Sciatic nerve (tissue), 2 donors: ENCODE measurements around the gene TXN2. TPM values are rescaled to one million over a fixed set of nuclear protein-coding genes. Genes with fewer than 3 reads are reported as not detected.
"Not testable (repeated sequence)": the region's sequence is repeated elsewhere in the genome, so short reads cannot be mapped to it uniquely, and the experiment has no call there.

Experiments
- ATAC-seq: fragments of 200-7000 bp; cut with Tn5 transposase; one replicate; pipeline ENCODE4 v1.9.1; 2020; ENCODE audit warnings: mild to moderate bottlenecking, moderate library complexity
- DNase-seq: peaks from one replicate; pipeline ENCODE4 v3.0.0-alpha.2; 2020; ENCODE audit warnings: low spot score
- intact Hi-C: fragments of 100-400 bp; cut with DNase I; formaldehyde crosslinking; loops from one replicate; pipeline ENCODE4 v1.14.2; 2022
- total RNA-seq: library from RNA; stranded (reverse); fragmentation: NEBNext Ultra II Directional; extraction: Animal tissue kit (Norgen Biotek cat#: 25700); gene quantifications from one replicate; pipeline ENCODE4 v1.2.1, GENCODE V29; 2021
- donor health status: DM: no; HTN: no; CAD: no.
- donor health status: DM: no; HTN: no; CAD: no.

TXN2 gene
- total RNA-seq, 1 donor from 2014 or later: 45.4 TPM

DNA sequence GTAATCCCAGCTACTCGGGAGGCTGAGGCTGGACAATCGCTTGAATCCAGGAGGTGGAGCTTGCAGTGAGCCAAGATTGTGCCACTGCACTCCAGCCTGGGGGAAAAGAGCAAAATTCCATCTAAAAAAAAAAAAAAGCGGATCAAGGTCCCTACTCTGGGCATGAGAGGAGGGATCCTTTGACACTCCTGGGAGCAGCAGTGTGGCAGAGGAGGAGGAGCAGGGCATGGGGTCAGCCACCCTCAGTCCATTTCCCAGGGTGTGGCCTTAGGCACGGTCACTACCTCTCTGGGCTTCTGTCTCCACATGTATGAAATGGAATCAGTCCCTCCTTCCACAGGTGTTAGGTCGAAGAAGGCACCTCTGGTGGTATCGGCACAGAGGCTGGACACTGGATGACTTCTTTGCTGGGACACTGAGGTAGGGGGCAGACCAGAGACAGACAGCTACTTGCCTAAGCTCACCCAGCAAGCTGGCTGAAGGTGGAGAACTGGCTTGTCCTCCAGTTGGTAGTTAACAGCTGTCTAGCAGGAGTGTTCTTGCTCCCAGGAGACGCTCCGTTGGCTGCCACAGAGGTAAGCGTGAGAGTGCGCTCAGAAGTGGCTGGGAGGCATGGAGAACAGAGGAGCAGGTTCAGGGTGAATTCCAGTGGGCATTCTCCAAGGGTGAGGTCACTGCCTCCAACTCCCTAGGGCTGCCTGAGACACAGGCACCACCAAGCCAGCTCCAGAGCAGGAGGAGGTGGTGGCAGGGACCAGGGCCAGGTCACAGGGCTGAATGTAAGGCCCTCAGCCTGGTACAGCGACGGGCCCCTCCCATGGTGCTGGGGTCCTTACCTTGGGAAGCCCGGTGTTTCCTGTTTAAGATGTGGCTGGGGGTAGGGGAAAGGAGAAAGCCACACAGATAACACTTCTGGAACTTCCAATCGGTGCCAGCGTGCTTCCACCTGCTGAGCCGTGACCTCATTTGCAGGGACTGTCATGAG is 19.5 kb downstream of the TXN2 start:
- intact Hi-C loops: no loop called here
- DNase-seq (no peak), ATAC-seq (no peak)

- ATAC-seq (no peak), DNase-seq (no peak)
- intact Hi-C loops: no loop called here
Observed at GRCh38 chr22:36460202-36460601, 21.2 kb downstream of the TXN2 start.

- intact Hi-C loops: no loop called here
- ATAC-seq (peak; percentile 50), DNase-seq (no peak)
Observed at GRCh38 chr22:36457688-36458450, 23.6 kb downstream of the TXN2 start.

- ATAC-seq (no peak), DNase-seq (no peak)
- intact Hi-C loops: no loop called here
Observed at GRCh38 chr22:36456464-36456845, 25.0 kb downstream of the TXN2 start.

- intact Hi-C loops: no loop called here
Observed at GRCh38 chr22:36455571-36456463, 25.6 kb downstream of the TXN2 start.

GRCh38 chr22:36454916-36455570 is 26.4 kb downstream of the TXN2 start:
- intact Hi-C loops: no loop called here
- DNase-seq (peak; percentile 93), ATAC-seq (peak; percentile 88)

More at GRCh38 chr22:36455571-36456463, 25.6 kb downstream of the TXN2 start:
- no peak for DNase-seq
- peak; percentile 3 for ATAC-seq

- DNase-seq (no peak), ATAC-seq (no peak)
- intact Hi-C loops: no loop called here
Observed at GRCh38 chr22:36453855-36454378, 27.5 kb downstream of the TXN2 start.

- intact Hi-C loops, ATAC-seq, DNase-seq: not testable (repeated sequence)
Observed at GRCh38 chr22:36452978-36453607, 28.3 kb downstream of the TXN2 start.

DNA sequence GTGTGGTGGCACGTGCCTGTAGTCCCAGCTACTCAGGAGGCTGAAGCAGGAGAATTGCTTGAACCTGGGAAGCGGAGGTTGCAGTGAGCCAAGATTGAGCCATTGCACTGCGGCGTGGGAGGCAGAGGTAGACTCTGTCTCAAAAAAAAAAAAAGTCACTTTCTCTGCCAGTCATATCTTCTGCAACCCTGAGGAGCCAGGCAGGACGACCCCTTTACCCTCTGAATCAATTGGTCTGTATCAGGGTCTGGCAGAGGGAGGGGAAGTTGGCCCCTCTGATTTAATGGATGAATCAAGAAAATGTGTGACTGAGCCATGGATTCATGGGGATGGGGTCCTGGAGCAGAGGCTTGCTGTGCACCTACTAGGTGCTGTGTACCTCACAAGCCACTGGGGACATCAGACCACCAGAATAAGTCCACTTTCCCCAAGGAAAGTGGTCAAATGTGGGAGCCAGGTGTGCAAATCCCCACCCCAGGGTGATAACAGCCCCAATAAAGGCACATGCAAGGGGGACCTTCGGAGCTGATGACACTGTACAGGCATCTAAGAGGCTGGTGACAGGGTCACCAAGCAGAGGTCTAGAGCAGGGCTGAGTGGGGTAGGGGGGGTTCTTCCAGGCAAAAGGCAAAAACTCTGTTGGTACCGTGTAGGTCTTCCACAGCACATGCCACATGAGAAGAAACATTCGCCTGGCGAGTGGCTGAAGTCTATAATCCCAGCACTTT is 29.0 kb downstream of the TXN2 start:
- intact Hi-C loops: no loop called here
- no peak for DNase-seq
- no peak for ATAC-seq

- not testable (repeated sequence) for ATAC-seq
Observed at GRCh38 chr22:36450923-36451322, 30.5 kb downstream of the TXN2 start.

DNA sequence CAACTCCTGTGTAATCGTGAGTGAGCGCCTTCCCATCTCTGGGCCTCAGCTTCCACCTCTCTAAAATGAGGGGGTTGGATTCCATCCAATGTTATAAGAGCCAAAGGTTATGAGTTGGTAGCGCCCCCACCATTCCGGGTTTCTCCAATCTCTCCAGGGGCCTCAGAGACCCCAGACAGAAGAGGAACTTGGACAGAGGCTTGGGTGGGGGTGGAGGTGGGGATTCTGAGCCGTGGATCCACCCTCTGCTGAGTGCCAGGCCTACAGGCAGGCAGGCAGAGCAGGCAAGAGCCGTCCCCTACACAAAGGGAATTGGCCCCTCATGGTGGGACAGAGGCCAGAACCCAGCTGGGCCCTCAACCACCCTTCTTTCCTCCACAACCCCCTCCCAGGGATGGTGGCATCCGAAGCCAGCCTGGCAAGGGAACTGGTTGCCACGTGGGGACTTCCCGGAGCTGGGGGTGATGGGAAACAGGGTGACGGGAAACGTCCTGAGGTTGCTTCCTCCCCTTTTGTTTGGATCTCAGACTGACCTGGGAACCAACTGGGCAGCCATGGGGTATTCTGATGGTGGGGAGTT is 31.8 kb downstream of the TXN2 start:
- intact Hi-C loops: no loop called here
- DNase-seq: no peak
- ATAC-seq: no peak

More at GRCh38 chr22:36450923-36451322, 30.5 kb downstream of the TXN2 start:
- DNase-seq, intact Hi-C loops: not testable (repeated sequence)

DNA sequence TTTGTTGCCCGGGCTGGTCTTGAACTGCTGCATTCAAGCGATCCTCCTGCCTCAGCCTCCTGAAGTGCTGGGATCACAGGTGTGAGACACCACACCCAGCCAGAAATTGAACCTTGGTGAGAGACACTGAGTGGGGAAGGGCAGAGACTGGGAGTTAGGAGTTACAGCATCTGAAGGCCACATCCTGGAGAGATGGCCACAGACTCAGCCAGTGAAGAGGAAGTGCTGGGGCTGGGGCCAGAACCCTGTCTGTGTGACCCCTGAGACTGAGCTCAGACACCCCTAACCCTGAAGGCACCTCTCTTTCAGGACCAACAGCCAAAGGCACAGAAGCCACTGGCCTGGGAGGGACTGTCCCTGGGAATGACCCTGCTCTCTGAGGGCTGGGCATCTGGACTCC is 33.8 kb downstream of the TXN2 start:
- ATAC-seq: no peak
- intact Hi-C loops: no loop called here
- DNase-seq: no peak

DNA sequence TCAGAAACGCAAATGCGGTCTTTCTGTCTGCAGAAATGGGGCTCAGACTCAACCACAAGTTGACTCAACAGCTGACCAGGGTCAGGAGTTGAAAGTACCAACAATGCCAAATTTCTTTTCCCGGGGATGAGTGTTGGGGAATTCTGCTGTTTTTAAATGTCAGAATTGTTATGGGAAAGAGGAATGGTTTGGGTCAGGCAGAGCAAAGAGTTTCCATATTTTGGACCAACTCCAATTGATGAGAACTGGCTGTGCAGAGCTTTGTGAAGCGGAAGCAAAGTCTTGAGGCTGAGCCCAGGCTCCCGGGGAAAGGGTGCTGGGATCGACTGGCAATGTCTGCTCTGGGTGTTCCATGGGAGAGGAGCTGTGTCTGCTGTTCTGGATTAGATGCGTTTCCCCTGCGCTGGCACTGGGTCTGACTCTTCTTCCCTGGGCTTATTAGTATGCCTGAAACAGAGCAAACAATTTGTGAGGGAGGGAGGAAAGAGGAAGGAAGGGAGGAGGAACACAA is 36.2 kb downstream of the TXN2 start:
- ATAC-seq: peak; percentile 71
- intact Hi-C loops: no loop called here
- peak; percentile 72 for DNase-seq

- ATAC-seq: no peak
- intact Hi-C loops: no loop called here
Observed at GRCh38 chr22:36443198-36443770, 38.2 kb downstream of the TXN2 start.

DNA sequence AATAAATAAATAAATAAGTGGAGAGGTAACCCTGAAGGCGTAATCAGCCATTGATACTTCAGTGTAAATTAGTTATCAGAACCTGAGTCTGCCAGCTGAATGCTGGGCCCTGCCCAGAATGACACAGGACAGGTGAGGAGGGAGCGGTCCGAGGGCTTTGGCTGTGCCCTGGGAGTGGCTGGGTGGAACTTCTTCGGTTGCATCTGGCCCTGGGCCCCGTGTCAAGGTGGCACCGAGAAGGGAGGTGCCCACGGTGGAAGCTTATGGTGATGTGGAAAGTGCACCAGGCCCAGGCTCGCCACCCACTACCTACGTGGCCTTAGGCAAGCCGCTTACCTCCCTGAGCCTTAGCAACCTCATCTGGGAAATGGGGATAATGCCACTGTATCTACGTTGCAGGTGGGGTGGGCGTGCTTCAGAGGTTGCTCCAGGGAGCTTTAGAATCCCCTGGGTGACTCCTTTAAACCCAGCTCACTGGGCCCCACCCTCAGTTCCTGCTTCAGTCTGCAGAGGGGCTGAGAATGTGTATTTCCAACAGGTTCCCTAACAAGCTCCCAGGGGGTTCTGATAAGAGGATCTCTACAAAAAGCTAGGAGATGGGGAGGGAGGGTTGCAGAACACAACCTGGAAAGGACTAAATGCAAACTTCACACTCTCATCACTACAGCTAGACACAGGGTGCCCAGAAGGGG is 38.8 kb downstream of the TXN2 start:
- DNase-seq: no peak
- intact Hi-C loops: no loop called here
- ATAC-seq: no peak

More at GRCh38 chr22:36443198-36443770, 38.2 kb downstream of the TXN2 start:
- DNase-seq: no peak
